NCI-H524 treated with DMSO at 0.1 percent for 48 hours (cell line): ENCODE results near the gene RASL12.
"Not testable (repeated sequence)": the region's sequence is repeated elsewhere in the genome, so short reads cannot be mapped to it uniquely, and the experiment has no call there.

Experiments
- DNase-seq: peaks from one replicate; lab custom pipeline; 2025; lab: John Stamatoyannopoulos, UW

RASL12 gene

DNA sequence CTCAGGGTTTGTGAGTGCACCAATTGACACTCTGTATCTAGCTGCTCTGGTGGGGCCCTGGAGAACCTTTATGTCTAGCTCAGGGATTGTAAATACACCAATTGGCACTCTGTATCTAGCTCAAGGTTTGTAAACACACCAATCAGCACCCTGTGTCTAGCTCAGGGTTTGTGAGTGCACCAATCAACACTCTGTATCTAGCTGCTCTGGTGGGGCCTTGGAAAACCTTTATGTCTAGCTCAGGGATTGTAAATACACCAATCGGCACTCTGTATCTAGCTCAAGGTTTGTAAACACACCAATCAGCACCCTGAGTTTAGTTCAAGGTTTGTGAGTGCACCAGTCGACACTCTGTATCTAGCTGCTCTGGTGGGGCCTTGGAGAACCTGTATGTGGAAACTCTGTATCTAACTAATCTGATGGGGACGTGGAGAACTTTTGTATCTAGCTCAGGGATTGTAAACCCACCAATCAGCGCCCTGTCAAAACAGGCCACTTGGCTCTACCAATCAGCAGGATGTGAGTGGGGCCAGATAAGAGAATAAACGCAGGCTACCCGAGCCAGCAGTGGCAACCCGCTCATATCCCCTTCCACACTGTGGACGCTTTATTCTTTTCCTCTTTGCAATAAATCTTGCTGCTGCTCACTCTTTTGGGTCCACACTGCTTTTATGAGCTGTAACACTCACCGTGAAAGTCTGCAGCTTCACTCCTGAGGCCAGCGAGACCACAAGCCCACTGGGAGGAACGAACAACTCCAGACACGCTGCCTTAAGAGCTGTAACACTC, 8.0 kb upstream of the RASL12 start:
- DNase-seq, result not testable (repeated sequence)

DNA sequence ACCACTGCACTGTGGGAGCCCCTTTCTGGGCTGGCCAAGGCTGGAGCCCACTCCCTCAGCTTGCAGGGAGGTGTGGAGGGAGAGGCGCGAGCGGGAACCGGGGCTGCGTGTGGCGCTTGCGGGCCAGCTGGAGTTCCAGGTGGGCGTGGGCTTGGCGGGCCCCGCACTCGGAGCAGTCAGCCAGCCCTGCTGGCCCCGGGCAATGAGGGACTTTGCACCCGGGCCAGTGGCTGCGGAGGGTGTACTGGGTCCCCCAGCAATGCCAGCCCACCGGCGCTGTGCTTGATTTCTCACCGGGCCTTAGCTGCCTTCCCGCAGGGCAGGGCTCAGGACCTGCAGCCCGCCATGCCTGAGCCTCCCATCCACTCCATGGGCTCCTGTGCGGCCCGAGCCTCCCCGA, 7.2 kb upstream of the RASL12 start:
- DNase-seq, result not testable (repeated sequence)

DNA sequence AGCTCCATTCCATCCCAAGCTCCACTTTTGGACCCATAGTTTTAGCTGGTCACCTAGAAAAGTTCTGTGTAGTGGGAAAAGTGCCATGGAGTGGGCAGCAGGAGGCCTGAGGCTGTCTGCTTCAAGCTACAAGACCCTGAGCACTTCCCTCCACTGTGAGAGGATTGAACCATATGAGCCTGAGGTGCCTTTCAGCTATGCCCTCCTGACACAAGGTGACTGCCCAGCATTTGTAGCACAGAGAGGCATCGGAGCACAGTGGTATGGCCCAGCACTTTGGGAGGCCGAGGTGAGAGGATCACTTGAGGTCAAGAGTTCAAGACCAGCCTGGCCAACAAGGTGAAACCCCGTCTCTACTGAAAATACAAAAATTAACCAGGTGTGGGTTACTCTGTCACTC, 4.8 kb upstream of the RASL12 start:
- no peak for DNase-seq

DNA sequence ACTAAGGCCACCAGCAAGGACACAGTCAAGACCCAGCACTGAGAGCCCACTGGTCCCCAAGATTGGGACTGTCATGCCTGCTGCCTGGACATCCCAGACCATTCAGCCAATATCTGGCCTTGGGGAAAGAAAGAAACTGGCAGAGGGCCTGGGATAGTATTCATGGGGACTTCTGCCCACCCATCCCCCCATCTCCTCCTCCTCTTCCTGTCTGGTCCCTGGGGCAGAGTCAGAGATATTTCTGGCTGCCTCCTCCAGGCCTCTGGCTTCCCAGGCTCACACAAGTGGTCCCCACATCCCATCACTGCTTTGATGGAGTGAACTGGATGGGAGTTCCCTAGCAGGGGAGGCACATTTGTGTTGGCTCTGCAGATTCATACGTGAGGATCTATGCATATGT, 4.2 kb upstream of the RASL12 start:
- DNase-seq, result no peak

DNA sequence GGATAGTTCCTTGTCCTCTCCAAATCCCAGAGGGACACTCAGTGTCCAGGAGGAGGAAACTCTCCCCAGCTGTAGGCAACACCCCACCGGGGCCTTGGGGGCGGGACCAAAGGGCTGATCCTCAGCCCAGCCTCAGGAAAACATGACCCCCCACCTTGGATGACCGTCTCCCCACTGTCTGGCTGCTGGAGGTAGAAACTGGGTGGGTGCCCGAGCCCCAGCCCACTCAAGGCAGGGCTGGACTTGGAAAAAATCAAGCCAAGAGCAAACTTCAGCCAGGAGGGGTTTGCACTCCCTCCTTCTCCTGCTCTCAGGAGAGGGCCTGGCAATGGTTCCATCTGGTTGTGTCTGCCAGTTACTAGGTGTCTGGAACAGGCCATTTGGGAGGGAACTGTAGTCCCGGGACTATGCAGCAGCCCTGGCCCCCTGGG, 3.6 kb upstream of the RASL12 start:
- DNase-seq, result no peak

DNA sequence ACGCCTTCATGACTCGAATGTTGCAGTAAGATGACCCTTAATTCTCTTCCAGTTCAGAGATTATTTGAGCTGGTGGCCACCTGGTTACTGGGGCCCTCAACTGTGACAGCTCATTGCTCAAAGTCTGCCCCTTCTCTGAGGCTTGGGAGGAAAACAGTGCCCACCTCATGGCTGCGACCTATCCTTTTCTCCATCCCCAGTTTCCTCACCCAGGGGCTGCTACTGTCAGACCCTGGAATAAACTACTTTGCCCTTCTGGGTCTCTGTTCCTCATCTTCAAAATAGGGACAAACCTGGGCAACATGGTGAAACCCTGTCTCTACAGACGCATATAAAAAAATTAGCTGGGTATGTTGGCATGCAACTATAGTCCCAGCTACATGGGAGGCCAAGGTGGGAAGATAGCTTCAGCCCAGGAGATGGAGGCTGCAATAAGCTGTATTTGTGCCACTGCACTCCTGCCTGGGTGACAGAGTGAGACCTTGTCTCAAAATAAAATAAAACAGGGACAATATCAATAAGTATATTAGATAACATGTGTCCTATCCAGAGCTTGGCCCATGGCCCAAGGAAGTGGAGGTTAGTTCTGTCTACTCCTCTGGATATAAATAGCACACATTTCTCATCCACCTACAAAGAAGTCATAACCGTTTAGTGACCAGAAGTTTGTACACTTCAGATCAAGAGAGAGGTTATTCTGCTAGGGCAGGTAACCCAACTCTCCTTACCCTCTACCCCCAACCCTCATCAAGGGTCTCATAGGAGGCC, 2.2 kb upstream of the RASL12 start:
- DNase-seq, result no peak

DNA sequence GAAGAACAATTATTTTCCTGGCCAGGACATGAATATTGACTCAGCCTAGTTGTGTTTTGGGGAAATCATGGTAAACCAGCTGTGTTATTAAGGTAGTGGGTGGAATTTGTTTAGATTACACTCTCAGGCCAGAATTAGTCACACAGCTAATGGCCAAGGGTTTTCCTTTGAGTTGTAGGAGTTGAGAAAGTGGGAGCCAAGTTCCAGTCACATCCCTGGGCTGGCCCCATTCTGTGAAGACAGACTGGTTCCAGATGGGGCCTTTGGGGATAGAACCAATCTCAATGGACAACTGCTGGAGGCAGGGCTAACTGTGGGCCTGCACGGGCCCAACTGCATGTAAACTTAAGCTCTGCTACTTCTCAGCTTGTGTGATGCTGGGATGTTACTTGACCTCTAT, 1.4 kb upstream of the RASL12 start:
- DNase-seq, result no peak

DNA sequence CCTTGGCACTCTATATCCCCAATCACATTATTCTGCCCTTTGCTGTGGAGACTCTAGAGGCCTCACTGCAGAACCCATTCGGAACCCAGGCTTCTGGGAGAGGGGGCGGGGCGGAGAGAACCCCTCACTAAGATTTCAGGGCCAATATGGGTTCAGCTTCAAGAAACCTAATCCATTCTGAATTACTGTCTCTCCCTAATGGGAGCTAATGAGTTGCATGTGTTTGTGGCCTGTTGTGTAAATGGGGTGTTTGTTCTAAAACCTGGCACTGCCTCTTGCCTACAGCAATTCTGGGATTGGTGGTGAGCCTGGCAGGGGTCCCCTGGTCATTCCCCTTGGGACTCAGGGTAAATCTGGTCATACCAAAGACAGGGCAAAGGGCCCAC, 605 bp upstream of the RASL12 start:
- DNase-seq, result no peak

DNA sequence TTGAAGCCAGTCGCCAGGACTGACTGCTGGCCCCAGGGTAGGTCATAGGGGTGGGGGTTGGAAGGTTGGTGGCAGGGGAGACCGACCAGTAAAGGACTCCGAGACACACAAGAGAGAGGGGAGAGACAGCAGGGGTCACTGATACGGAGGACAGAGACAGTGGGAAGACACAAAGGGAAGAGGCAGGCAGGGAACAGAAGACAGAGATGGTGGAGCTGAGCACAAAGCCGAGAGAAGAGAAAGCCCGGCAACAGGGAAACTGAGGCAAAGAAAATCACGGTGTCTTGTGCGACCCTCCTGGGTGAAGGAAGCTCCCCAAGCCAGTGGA, 510 bp downstream of the RASL12 start:
- no peak for DNase-seq

DNA sequence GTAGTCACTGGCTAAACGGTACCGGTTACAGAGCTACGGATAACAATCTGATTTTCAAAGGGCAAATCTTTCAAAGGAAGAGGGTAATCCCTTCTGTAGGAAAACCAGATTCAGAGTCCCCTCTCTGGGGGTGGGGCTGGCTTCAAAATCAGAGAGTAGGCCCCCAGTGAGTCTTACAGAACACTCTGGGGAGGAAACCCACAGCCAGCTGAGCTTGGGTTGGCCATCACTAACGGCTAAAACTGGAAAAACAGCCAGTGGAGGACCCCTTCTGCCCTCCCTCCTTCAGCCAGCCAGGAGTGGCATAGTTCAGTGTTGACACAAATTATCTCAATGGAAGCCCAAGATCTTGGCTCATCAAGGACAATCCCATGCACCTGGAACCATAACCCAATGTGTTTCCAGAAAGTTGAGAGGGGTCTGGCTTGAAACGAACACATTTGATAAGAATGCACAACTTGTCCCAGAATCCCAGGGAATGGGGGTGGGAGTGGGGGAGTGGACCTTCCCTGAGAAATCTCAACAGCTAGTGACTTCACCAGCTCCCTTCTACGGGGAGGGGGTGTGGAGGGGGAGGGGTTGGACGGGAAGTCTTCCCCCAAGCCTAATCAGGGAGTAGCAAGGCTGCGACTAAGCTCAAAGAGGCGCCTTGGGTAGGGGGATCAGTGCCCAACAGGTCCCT, 1.0 kb downstream of the RASL12 start:
- no peak for DNase-seq

DNA sequence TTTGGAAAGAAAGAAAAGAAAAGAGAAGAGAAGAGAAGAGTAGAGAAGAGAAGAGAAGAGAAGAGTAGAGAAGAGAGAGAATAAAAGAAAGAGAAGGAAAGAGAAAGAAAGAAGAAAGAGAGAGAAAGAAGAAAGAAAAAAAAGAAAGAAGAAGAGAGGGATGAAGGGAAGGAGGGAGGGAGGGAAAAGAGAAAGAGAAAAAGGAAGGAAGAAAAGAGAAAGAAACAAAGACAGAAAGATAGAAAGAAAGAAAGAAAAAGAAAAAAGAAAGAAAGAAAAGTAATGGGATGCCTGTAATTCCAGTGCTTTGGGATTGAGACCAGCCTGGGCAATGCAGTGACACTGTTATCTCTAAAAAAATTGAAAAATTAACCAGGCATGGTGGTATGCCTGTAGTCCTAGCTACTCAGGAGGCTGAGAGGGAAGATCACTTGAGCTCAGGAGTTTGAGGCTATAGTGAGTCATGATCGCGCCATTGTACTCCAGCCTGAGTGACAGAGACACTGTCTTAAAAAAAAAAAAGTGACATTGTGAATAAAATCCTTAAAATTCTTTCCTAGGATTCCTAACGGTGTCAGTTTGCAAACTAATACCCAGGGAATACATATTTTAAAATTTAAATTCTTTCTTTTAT, 1.7 kb downstream of the RASL12 start:
- DNase-seq, result no peak

DNA sequence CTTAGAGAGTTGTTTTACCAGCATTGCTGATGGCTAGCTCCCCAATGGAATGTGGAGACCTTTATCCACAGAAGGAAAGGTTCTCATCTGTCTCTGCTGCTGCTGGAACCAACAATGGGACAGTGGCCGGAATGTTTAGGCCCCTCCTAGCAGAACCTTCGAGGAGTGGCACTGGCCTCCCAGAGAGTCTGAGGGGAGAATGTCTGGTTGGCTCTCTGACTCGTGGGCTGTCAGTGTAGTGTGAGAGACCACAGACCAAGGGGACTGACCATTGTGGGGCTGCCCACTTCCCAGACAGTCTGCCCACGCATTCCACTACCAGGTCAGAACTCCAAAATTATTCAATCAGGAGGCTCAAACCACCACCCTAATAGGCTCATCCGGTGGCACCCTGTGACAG, 5.1 kb downstream of the RASL12 start:
- DNase-seq, result no peak

DNA sequence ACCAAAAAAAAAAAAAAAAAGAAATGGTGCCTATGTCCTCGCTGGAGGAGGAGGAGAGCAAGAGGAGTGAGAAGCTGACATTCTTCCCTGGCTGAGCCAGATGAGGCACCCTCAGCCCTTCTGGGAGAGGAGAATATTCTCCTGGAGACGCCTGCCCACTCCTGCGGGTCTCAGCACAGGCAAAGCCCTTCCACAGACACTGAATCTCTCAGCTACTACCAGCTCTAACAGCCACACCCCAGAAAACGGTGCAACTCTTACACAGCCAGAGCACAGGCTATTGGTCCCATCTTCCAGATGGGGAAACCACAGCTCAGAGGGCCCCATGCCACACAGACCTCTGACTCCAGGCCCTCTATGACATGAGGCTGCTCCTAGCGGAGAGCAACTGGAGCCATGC, 5.7 kb downstream of the RASL12 start:
- DNase-seq, result no peak

DNA sequence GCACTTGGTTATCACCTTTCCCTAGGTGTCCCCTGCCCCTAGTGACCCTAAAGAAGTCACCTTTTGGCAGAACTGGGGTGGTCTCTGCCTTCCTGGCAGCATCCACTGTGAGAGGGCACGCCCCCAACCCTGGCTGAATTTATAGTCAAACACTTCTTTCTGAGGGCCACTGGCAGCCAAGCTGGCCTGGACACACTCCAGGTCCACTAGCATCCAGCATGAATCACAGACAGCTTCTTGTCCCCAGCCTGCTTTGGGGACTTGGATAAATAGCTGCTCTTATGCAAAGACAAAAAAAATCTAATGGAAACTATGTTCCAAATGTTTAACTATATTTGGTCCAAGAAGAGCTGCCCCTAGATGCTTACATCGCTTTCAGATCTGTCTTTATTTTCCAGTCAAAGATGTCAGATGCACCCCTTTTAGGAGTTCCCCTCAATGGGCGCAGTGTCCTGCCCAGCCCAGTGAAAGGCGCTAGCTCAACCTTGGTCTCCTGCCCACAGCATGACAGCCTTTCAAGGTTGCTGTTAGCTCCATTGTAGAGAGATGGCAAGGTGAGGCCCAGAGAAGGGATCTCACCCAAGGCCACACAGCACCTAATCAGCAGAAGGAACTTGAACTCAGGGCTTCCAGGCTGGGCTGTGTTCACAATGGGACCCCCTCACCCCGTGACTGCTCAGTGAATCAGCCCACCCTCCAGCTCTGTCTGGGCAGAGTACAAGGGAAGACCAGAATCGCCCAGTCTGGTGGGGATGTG, 7.0 kb downstream of the RASL12 start:
- no peak for DNase-seq

DNA sequence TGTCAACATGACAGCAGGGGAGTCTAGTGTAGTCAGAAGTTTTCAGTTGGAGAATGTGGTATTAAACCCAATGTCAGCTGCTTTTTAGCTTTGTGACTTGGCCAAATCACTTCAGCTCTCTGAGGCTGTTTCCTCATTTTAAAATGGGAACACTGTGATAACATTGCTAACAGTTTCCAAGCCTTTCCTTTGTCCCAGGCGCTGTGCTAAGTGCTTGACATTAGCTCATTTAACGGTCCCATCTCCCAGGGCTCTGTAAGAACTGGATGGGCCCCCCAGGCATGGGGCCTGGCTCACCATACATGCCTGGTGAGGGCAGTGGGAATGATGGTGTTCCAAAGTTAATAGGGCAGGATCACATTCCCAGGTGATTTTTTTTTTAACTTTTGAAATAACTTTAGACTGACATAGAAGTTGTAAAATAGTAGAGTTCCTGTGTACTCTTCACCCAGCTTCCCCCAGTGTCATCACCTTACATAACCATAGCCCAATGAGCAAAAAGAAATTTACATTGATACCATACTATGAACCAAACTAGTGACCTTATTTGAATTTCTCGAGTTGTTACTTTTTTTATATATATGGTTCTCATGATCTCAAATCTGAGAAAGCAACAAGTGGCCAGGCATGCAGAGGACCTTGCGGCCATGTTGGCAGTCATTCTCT, 7.7 kb downstream of the RASL12 start:
- DNase-seq, result no peak

DNA sequence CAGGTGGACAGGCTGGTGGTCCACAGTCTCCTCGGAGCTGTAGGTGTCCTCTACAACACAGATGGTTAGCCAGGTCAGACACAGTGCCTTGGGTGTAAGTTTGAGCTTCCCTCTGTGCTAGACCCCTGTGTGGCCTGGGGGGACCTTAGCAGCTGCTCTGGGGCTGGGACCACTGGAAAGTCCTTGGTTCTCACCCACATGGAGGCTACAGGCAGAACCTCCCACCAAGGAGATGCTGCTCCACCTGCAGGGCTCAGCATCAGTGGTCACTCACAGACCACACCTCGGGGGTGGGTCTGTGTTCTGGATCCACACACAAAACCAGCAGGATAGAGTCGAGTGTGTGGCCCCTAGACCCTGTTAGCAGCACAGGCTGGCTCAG, 8.4 kb downstream of the RASL12 start:
- no peak for DNase-seq

DNA sequence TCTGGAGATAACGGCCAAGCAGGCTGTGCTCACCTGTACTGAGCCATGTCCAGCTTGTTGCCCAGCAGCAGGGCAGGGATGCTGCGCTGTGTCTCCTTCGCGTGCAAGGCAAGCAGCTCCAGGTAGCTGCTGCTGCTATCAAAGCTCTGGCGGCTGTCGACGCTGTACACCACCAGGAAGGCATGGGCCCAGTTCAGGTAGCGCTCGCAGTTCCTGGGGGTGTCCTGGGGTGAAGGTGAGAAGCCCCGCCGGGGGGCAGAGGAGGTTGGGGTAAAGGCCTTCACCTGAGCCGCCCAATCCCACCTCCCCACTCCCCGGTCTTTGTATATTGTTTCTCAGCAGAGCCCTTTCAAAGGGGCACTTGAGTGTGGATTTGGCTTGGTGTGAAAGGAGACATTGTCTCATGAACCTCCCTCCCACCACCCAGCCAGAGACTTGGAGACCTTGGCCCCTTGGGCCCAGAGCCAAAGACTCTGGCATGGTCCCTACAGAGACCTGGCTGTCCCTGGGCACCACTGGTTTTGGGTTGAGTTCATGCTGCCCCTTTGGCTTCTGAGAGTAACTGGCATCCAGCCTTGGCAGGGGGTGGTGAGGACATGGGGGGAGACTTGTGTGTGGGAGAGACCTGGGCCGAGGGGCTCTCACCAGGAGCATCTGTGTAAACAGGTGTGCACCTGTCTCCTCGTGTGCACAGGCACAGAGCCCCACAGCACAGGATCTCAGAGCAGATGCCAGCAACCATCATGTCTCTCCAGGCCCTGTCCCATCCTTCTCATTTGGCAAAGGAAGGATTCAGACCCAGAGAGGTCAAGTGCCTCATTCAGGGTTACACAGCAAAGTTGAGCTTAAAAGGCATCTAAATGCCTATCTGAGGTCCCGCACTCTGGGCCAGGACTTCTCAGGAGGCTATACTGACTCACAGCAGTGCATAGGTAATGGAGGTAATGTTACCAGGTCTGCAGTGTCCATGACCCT, 9.1 kb downstream of the RASL12 start:
- no peak for DNase-seq

DNA sequence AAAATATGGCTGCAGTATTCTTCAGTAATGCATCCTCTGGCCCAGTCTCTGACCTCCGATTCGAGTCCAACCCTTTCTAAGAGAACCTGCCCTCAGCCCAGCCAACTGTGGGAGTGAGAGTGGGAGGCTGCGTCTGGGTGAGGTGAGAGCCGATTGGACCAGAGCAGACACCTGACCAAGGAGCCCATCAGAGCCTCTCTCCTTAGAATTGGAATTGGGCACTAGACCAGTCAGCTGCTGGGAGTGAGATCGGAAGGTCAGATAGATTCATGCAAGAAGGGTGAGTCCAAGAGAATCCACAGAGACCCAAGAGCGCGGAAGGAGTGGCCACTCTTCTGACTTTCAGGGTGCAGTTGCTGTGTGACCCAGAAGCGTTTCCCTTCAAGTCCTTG, 10.2 kb downstream of the RASL12 start:
- no peak for DNase-seq

DNA sequence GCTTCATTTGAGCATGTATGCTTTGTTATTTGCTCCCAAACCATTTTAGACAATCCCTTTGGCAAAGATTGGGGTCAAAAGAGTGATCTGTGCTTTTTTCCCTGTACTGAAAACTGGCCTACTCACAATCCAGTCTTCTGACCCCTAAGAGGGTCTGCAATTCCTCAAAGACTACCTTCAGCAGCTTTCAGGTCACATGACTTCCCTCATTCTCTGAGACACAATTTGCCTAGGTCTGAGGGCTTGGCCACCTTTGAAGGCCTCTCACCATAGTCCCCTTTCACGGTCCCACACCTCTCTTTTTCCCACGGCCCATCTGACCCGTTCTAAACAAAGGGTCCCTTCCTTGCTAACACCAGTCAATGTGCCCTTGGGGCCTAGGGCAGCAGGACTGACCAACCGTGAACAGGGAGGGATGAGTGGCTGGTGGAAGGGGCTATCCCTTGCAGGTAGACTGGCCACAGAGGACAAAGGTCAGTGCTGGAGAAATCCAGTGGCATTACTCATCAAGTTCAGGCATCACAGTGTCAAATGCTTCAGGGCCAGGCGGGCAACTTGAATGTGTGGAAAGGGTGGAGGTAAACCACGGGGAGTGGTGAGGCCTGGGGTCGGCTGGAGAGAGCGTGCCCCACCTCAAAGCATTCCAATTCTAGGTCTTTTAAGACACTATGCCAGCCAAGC, 10.8 kb downstream of the RASL12 start:
- no peak for DNase-seq

DNA sequence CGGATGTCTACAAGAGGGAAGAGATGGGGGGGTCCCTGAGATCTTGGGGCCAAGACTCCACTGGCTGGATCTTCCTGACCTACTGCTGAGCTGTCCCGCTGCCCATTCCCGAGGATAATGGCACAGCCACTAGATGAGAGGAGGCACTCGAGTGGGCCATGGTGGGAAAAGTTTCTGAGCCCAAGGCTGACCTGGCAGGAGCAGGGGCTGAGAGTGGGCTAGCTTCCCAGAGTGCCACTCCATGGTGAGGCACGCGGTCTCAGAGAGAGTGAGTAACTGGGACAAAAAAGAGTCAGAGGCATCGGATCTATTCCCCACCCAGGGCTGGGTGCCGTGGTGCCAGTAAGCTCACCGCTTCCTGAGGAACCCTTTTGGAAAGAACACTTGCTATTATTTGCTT, 11.7 kb downstream of the RASL12 start:
- no peak for DNase-seq
